ENCODE results near the gene ANGPTL2. TPM values are rescaled to one million over a fixed set of nuclear protein-coding genes. Genes with fewer than 3 reads are reported as not detected.

ANGPTL2 gene
- total RNA-seq, 1 experiment from 2014 or later: 0.08 TPM

- no peaks in the 10 kb centered on the region for H3K9me3 ChIP-seq (ENCODE audit: control insufficient read depth, insufficient read depth, low read depth, low read length)
- no peak for DNase-seq (ENCODE audit: low read depth, low spot score)
- H3K27ac ChIP-seq (ENCODE audit: low read length): no peak overlapping the region
- no TSS peak for BruUV-seq (replicated peaks)
- ChIA-PET POLR2A (no interaction called here), CTCF (interaction anchor here (0.6 kb wide), 1 partner anchor 18 kb away, joined by 3 read pairs; no protein-coding TSS in a partner anchor)
- TF ChIP-seq POLR2AphosphoS5 (IDR thresholded peaks at IDR 0.05; ENCODE audit: low read depth, low read length): no peak
- no peak for TF ChIP-seq SIN3A (IDR thresholded peaks at IDR 0.05; ENCODE audit: borderline replicate concordance, insufficient read depth, low read depth, low read length)
- TF ChIP-seq TCF7L2 (IDR thresholded peaks at IDR 0.05; ENCODE audit: low read depth, low read length): no peak
- TF ChIP-seq REST (IDR thresholded peaks at IDR 0.05; ENCODE audit: insufficient read depth in 1 of 2, low read depth in 2 of 2, low read length in 1 of 2): no peak
- TF ChIP-seq, protein P1, sequence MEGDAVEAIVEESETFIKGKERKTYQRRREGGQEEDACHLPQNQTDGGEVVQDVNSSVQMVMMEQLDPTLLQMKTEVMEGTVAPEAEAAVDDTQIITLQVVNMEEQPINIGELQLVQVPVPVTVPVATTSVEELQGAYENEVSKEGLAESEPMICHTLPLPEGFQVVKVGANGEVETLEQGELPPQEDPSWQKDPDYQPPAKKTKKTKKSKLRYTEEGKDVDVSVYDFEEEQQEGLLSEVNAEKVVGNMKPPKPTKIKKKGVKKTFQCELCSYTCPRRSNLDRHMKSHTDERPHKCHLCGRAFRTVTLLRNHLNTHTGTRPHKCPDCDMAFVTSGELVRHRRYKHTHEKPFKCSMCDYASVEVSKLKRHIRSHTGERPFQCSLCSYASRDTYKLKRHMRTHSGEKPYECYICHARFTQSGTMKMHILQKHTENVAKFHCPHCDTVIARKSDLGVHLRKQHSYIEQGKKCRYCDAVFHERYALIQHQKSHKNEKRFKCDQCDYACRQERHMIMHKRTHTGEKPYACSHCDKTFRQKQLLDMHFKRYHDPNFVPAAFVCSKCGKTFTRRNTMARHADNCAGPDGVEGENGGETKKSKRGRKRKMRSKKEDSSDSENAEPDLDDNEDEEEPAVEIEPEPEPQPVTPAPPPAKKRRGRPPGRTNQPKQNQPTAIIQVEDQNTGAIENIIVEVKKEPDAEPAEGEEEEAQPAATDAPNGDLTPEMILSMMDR (IDR thresholded peaks at IDR 0.05): no peak
- in situ Hi-C loops (cut with HindIII; ENCODE audit: low pct_unique_long_range_greater_than_20kb, low sequenced_read_pairs): no loop called here
- H3K36me3 ChIP-seq (ENCODE audit: control insufficient read depth, insufficient read depth, low read length): no peaks in the 10 kb centered on the region
- intact Hi-C loops (cut with micrococcal nuclease; ENCODE audit: unreplicated experiment): no loop called here
- H3K4me1 ChIP-seq (ENCODE audit: control insufficient read depth, insufficient read depth, low read length): no peaks in the 10 kb centered on the region
- no peaks in the 10 kb centered on the region for H3K27me3 ChIP-seq (ENCODE audit: control insufficient read depth, insufficient read depth, low read length)
- H3K4me3 ChIP-seq (ENCODE audit: low read depth in 2 of 2, low read length in 2 of 2): no peak overlapping the region
- ATAC-seq: no peak
Measured at GRCh38 chr9:127061411-127061810, 61.0 kb downstream of the ANGPTL2 start.

DNA sequence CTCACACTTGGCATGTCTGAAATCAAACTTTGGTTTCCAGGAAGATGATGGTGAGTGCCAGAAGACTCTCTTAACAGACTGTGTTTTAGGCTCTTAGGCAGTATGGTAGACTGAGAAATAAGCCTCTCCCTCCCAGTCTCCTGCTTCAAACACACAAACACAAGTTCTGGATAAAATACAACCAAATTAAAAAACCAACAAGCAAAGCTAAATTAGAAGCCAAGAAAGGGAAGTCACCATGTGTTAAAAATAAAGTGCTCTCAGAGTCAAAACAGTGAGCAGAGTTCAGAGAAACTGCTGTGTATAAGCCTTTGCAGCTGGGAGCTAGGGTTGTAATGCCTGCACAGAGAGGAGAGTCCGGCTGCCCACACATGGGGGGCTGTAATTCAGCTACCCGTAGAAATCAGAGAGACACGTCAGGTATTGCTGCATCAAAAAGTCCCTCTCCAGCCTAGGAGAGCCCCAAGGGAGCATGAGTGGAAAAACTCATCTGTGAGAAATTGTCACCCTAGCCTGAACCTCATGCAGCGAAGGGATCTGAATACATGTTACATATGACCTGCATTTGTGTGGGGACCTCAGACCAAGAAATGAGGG, 62.6 kb downstream of the ANGPTL2 start:
- ChIA-PET POLR2A (no interaction called here), CTCF (no interaction called here)
- BruUV-seq (replicated peaks): no TSS peak
- in situ Hi-C loops (cut with HindIII; ENCODE audit: low pct_unique_long_range_greater_than_20kb, low sequenced_read_pairs) (no loop called here), intact Hi-C loops (cut with micrococcal nuclease; ENCODE audit: unreplicated experiment) (no loop called here)
- ATAC-seq (no peak), DNase-seq (ENCODE audit: low read depth, low spot score) (no peak)
- Histone ChIP-seq H3K9me3 (ENCODE audit: control insufficient read depth, insufficient read depth, low read depth, low read length) (no peaks in the 10 kb centered on the region), H3K4me3 (ENCODE audit: low read depth in 2 of 2, low read length in 2 of 2) (no peak overlapping the region), H3K36me3 (ENCODE audit: control insufficient read depth, insufficient read depth, low read length) (no peaks in the 10 kb centered on the region), H3K27me3 (ENCODE audit: control insufficient read depth, insufficient read depth, low read length) (no peaks in the 10 kb centered on the region), H3K4me1 (ENCODE audit: control insufficient read depth, insufficient read depth, low read length) (no peaks in the 10 kb centered on the region), H3K27ac (ENCODE audit: low read length) (no peak overlapping the region)
- TF ChIP-seq, protein P1 (IDR thresholded peaks at IDR 0.05): no peak
- TF ChIP-seq POLR2AphosphoS5 (IDR thresholded peaks at IDR 0.05; ENCODE audit: low read depth, low read length) (no peak), TCF7L2 (IDR thresholded peaks at IDR 0.05; ENCODE audit: low read depth, low read length) (no peak), SIN3A (IDR thresholded peaks at IDR 0.05; ENCODE audit: borderline replicate concordance, insufficient read depth, low read depth, low read length) (no peak), REST (IDR thresholded peaks at IDR 0.05; ENCODE audit: insufficient read depth in 1 of 2, low read depth in 2 of 2, low read length in 1 of 2) (no peak)

Measured in Panc1 (cell line).